Stimulated activated naive CD4-positive, alpha-beta T cell (primary cell): ENCODE measurements around the gene SLC35B1.
A peak's percentile ranks its signal among the peaks of the same experiment; 100 is the strongest.
"Not testable (repeated sequence)": the region's sequence is repeated elsewhere in the genome, so short reads cannot be mapped to it uniquely, and the experiment has no call there.

Experiments
- DNase-seq, 6 experiments: peaks; one replicate each; lab custom pipeline; 2025; lab: John Stamatoyannopoulos, UW

The SLC35B1 gene

DNA sequence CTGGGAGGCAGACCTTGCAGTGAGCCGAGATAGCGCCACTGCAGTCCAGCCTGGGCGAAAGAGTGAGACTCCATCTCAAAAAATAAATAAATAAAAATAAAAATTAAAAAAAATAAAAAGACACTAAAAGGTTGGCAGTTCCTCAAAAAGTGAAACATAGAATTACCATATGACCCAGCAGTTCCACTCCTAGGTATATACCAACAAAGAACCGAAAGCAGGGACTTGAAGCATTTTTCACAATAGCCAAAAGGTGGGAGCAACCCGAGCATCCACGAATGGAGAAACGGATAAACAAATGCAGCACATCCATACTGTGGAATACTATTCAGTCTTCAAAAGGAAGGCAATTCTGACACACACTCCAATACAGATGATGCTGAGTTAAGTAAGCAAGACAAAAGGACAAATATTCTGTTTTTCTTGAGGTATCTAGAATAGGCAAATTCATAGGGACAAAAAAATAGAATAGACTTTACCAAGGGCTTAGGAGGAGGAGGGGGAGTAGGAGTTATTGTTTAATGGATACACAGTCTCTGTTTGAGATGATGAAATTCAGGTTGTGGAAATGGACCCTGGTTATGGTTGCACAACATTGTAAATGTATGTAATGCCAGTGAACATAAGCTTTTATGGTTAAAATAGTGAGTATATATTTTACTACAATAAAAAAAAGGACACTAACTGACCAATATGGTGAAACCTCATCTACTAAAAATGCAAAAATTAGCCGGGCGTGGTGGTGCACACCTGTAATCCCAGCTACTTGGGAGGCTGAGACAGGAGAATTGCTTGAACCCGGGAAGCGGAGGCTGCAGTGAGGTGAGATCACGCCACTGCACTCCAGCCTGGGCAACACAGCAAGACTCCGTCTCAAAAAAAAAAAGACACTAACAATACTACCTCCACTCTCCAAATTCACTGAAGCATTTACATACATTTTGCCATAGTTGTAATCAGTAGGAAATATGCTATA, 27.0 kb upstream of the SLC35B1 start:
- DNase-seq: no peak

- DNase-seq: no peak
These were observed 23.7 kb upstream of the SLC35B1 start for GRCh38 chr17:49731435-49731831.

DNA sequence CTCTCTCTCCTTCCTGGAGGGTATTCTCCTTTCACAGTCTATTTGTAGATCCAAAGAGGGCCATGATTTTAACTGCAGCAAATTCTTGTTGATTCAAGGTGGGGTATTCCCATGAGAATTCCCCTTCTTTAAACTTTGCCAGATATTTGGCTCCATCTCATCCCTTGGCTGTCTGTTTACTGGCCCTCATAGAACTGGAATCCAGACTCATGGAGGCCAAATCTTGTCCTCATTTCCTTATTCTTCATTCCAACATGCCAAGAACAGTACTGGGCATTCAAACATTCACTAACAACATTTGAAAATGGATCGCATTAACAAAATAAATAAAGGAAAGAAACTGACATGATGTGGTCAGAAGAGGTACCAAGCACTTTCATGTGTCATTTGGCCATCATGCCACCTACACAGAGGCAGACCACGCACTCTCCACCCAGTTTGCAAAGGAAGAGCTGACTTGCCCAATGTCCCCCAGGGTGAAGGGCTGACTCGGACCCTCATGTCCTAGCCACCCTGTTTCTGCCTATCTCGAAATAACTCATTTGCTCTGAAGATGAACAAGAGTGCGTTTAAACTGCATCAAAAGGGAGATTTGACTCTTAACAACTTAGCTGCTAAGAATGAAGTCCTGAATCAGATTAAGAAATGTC, 23.1 kb upstream of the SLC35B1 start:
- DNase-seq: no peak

DNA sequence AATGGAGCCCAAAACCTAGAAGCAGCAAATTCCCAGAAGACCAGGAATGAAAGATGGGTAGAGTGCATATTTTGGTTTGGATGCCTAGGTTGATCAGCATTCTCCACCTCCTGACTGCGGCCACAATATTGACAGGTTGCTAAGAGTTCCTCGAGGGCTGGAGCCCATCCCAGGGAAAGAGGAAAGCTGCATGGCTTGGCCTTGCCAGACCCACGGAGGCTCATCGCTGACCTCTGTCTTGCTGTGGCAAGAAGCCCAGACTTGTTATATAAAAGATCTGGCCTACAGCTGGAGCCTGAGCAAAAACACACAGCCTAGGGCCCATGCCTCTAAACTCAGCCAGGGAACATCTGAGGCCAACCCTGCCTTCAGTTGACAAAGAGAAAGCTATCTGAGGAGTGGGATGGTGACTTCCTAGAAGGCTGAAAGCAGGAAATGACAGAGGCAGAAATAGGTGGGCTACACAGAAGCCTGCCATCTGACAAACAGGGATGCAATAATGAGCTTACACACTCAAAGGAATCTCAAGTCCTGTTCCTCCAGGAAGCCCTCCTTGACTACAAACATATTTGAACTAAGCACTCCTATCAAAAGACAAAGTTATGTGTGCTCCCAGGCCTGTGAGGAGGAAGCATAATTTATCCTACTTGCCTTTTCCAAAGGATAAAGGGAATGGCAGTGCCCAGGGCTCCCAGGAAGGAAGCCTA, 22.5 kb upstream of the SLC35B1 start:
- DNase-seq: no peak

DNA sequence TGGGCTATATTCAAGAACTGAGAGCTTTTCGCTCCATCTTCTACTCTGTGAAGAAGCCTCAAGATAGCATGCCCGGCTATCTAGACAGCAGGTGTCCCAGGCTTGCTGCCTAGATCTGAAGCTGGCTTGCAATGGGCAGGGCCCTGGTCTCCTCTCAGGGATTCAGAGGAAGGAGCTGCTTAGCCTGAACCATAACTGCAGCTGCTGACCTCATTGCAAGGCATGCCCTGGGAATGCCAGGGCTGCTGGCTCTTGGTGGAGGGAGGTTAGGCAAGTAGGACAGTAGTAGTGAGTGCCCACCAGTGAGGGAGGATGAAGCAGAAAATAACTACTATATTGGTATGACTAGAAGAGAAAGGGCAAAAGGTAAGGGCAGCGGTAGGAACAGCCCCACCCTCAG, 21.3 kb upstream of the SLC35B1 start:
- DNase-seq: no peak

GRCh38 chr17:49728425-49728824, 20.7 kb upstream of the SLC35B1 start:
- DNase-seq: no peak

GRCh38 chr17:49727380-49727779, 19.6 kb upstream of the SLC35B1 start:
- no peak for DNase-seq

DNA sequence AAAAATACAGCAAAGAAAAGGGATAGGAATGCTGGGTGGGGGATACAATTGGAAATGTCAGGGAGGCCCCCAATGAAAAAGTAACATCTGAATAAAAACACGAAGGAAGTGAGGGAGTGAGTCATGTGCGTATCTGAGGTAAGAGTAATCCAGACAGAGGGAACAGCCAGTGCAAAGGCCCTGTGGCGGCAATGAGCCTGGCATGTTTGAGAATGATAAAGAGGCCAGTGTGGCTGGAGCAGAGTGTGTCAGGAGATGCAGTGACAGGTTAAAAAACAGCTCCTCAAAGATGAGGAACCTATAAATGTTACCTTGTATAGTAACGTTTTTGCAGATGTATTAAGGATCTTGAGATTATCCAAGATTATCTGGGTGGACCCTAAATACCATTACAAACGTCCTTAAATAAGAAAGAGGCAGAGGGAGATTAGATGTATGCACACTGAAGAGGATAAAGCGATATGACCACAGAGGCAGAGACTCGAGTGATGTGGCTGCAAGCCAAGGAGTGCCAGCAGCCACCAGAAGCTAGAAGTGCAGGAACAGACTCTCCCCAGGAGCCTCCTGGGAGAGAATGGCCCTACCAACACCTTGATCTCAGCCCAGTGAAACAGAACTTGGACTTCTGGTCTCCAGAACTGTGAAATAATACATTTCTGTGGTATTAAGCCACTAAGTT, 17.8 kb upstream of the SLC35B1 start:
- DNase-seq: no peak

DNA sequence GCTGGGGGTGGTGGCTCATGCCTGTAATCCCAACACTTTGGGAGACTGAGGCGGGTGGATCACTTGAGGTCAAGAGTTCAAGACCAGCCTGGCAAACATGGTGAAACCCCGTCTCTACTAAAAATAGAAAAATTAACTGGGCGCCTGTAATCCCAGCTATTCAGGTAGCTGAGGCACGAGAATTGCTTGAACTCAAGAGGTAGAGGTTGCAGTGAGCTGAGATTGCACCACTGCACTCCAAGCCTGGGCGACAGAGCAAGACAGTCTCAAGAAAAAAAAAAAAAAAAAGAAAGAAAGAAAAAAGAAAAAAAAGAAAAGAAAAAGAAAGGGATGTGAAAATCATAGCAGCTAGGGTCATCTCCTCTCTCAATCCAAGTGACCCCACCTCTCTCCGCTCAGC, 16.8 kb upstream of the SLC35B1 start:
- not testable (repeated sequence) for DNase-seq

GRCh38 chr17:49723423-49723822, 15.7 kb upstream of the SLC35B1 start:
- DNase-seq: no peak

- DNase-seq: no peak
These were observed 14.3 kb upstream of the SLC35B1 start for GRCh38 chr17:49722066-49722465.

DNA sequence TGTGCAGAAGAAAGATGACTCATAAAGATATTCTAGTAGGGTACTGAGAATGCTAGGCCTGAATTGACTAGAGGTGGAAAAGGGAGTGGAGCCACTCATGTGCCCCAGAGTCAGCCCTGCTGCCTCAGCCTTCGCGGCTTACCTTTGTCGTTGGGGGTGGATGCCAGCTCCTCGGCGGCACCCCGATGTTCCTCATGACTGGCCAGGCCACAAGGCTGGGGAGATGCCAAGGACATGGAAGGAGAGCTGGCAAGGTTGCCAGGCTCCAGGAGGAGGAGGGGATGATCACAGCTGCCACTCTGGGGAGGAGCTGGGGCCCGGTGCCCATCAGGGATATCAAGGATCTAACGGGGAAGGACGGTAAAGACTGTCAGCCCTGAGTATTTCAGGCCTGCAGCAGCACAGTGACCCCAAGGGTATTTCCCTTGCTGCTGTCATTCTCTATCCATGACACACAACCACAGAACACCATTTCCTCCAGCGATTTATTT, 9.7 kb upstream of the SLC35B1 start:
- DNase-seq: no peak

- DNase-seq: no peak
These were observed 9.1 kb upstream of the SLC35B1 start for GRCh38 chr17:49716668-49717364.

DNA sequence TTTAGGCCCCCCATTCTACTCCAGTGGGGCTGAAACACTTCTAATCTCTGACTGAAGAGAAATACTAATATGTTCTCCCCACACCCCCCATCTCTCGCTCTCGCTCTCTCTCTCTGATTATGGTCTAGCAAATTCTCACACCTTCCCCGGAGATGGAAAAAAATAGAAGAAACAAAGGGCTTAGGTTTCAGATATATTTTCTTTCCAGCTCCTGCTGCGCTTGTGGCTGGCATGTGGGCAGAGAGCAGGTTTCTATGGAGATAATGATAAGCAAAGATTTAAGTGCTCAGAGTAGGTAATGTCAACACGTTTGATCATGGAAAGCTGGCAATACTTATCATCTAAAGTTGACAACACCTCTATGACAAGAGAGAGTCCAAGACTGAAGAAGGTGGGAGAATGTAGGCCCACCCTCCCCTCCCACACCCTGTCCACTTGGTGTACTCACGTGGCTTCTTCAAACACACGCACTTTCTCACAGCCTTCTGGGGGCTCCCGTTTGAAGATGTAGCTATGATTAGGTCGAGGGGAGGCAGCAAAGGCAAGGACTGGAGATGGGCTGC, 8.0 kb upstream of the SLC35B1 start:
- peak in 1 of 6 experiments; percentile 17 for DNase-seq

- no peak for DNase-seq
These were observed 7.5 kb upstream of the SLC35B1 start for GRCh38 chr17:49715216-49715615.

- peak in 2 of 6 experiments; percentile 6 to 28 for DNase-seq
These were observed 885 bp upstream of the SLC35B1 start for GRCh38 chr17:49708515-49709183.

DNA sequence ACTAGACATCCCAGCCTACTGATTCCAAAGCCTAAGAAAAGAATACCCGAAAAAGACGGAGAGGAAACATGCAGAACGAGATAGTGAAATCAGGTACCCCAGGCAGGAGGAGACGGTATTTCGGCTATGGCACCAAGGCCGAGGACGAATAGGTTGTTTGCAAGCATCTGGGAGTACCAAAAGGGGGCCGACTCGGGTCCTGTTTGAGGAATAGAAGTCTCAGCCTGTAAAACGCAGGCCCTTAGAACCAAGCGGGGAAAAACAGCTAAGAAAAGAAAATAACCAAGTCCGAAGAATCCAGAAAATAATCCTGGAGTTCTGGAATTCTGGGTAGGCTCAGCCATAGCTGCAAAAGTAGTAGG, 537 bp downstream of the SLC35B1 start:
- DNase-seq: peak in 5 of 6 experiments; percentile 6 to 61 (median 30)

- DNase-seq: no peak
These were observed 2.5 kb downstream of the SLC35B1 start for GRCh38 chr17:49705254-49705653.

DNA sequence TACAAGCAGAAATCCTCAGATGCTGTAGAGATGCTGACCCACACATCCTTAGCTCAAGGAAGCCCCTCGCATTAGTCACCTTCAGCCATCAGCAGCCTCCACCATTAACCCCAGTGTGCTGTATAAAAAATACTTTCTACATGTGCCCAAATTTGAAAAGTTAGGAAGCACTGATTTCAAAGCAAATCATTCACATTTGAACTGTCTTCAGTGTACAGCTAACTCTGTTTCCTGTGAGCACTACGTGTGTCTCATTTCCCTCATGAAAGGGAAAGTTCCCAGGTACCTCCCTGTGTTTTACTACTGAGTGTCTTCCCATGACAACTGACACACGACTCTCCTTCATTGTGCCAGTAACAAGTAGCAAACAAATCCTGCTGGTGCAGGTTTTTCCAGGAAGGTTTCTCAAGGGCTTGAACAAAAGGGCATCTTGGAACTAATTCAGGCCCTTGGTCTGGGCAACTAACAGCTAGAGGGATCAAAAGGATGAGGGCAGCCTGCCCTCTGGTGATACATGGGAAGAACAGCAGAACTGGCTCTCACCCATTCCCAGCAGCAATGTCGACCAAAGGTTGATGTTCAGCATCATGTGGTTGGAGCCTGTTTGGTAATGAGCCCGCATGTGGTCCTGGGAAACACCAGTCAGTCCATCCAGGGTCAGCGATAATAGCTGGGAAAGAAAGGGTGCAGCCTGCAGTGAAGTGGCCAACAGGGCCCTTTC, 4.0 kb downstream of the SLC35B1 start:
- DNase-seq: peak in 2 of 6 experiments; percentile 1 to 18

DNA sequence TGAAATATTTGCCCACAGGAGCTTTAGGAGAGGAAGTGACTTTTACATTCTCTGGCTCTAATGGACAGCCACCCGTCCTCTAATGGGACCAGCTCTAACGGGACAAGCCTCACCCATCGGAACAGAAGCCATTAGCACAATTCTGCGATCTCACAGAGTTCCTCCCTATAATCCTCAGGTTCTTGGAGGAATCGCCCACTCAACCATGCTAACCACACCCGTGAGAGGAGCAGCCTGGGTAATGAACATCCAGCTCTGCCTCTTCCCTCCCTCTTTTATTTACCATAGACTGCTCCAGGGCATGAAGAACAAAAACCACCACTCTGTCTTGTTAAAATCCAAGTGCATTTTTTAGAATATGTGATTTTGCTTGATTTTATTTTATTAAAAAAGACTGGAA, 6.8 kb downstream of the SLC35B1 start:
- DNase-seq: no peak
